DOHH2 (cell line): ENCODE measurements around the gene TMEM88.

Source experiments
- H3F3A ChIP-seq: fragments of 200-600 bp; sonication (generic), shearing (Covaris generic); 2 replicates; pipeline ENCODE4 v1.6.0; 2016; ENCODE audit warnings: antibody characterized with exemption, mild to moderate bottlenecking; ENCODE audit not compliant: control insufficient read depth, insufficient read depth
- H3K27ac ChIP-seq: fragments of 200-600 bp; sonication (generic); 2 replicates; pipeline ENCODE4 v1.5.1; 2014; ENCODE audit warnings: low read depth, mild to moderate bottlenecking, low read length, moderate library complexity
- H3K27me3 ChIP-seq: fragments of 200-600 bp; sonication (generic); 2 replicates; pipeline ENCODE4 v1.6.1; 2014; ENCODE audit warnings: mild to moderate bottlenecking, low read length, mixed read lengths; ENCODE audit not compliant: control insufficient read depth
- H3K36me3 ChIP-seq: fragments of 200-600 bp; sonication (generic); 2 replicates; pipeline ENCODE4 v1.6.1; 2014; ENCODE audit warnings: mild to moderate bottlenecking, low read length, moderate library complexity, mixed read lengths; ENCODE audit not compliant: control insufficient read depth
- H3K4me1 ChIP-seq: fragments of 200-600 bp; sonication (generic); 2 replicates; pipeline ENCODE4 v1.6.1; 2014; ENCODE audit warnings: mild to moderate bottlenecking, low read length, mixed read lengths; ENCODE audit not compliant: control insufficient read depth
- H3K4me2 ChIP-seq: fragments of 200-600 bp; sonication (generic); 2 replicates; pipeline ENCODE4 v1.6.0; 2014; ENCODE audit warnings: mild to moderate bottlenecking, low read length, moderate library complexity
- H3K4me3 ChIP-seq: fragments of 200-600 bp; sonication (generic); 2 replicates; pipeline ENCODE4 v1.5.1; 2014; ENCODE audit warnings: mild to moderate bottlenecking, low read length, mixed read lengths
- H3K79me2 ChIP-seq: fragments of 200-600 bp; sonication (generic); 2 replicates; pipeline ENCODE4 v1.6.1; 2014; ENCODE audit warnings: mild to moderate bottlenecking, low read length, mixed read lengths; ENCODE audit not compliant: control insufficient read depth
- H3K9me2 ChIP-seq: fragments of 200-600 bp; sonication (generic); replicated peaks from 2 replicates; pipeline ENCODE4 v1.6.1; 2014; ENCODE audit warnings: mild to moderate bottlenecking, low read length, mixed read lengths; ENCODE audit not compliant: control insufficient read depth
- H3K9me3 ChIP-seq: fragments of 200-600 bp; sonication (generic); 2 replicates; pipeline ENCODE4 v1.6.1; 2014; ENCODE audit warnings: antibody characterized with exemption, low read length, mixed read lengths; ENCODE audit not compliant: control insufficient read depth, insufficient read depth
- H4K20me1 ChIP-seq: fragments of 200-600 bp; sonication (generic); 2 replicates; pipeline ENCODE4 v1.6.0; 2014; ENCODE audit warnings: low read depth, mild to moderate bottlenecking, antibody characterized with exemption, low read length, moderate library complexity; ENCODE audit not compliant: control insufficient read depth, insufficient read depth
- EZH2phosphoT487 ChIP-seq: fragments of 200-600 bp; sonication (generic); IDR thresholded peaks from 2 replicates; pipeline ENCODE4 v1.6.1; 2017; ENCODE audit warnings: borderline replicate concordance, mild to moderate bottlenecking, antibody characterized with exemption, low read length, moderate library complexity, mixed read lengths
- TF ChIP-seq, protein P1 (sequence below): fragments of 200-600 bp; sonication (generic); IDR thresholded peaks from one replicate; pipeline ENCODE4 v1.5.1; 2014; ENCODE audit warnings: antibody characterized with exemption, mild to moderate bottlenecking, low read depth, low read length; ENCODE audit not compliant: poor library complexity, severe bottlenecking

The TMEM88 gene

DNA sequence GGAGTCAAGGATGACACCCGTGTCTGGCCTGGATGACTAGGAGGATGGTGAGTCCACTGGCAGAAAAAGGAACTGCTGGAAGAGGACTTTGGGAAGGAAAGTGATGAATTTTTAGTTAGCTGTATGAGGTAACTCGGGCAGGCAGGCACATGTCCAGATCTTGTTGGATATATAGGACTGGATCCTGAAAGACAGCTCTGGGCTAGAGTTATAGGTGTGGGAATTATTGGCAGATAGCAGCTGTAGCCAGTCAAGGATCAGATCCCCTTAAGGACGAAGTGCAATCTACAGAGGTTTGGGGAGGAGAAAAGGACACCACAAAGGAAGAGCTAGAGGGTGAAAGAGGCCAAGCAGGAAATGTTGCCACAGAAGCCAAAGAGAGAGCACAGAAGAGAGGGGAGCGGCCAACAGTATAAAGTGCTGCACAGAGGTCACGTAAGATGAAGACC, 13.0 kb downstream of the TMEM88 start:
- peaks cover 15% of the 10 kb centered on the region for H3K79me2 ChIP-seq
- H3K36me3 ChIP-seq: peaks cover 59% of the 10 kb centered on the region
- no peak overlapping the region for H3K4me3 ChIP-seq
- no peak overlapping the region for H3K27ac ChIP-seq
- H3K9me2 ChIP-seq: no peaks in the 10 kb centered on the region
- H4K20me1 ChIP-seq: no peaks in the 10 kb centered on the region
- TF ChIP-seq, protein P1, sequence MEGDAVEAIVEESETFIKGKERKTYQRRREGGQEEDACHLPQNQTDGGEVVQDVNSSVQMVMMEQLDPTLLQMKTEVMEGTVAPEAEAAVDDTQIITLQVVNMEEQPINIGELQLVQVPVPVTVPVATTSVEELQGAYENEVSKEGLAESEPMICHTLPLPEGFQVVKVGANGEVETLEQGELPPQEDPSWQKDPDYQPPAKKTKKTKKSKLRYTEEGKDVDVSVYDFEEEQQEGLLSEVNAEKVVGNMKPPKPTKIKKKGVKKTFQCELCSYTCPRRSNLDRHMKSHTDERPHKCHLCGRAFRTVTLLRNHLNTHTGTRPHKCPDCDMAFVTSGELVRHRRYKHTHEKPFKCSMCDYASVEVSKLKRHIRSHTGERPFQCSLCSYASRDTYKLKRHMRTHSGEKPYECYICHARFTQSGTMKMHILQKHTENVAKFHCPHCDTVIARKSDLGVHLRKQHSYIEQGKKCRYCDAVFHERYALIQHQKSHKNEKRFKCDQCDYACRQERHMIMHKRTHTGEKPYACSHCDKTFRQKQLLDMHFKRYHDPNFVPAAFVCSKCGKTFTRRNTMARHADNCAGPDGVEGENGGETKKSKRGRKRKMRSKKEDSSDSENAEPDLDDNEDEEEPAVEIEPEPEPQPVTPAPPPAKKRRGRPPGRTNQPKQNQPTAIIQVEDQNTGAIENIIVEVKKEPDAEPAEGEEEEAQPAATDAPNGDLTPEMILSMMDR: no peak
- TF ChIP-seq EZH2phosphoT487: no peak
- peaks cover 19% of the 10 kb centered on the region for H3K4me1 ChIP-seq
- peaks cover 16% of the 10 kb centered on the region for H3F3A ChIP-seq
- no peaks in the 10 kb centered on the region for H3K9me3 ChIP-seq
- no peak overlapping the region for H3K4me2 ChIP-seq
- H3K27me3 ChIP-seq: no peaks in the 10 kb centered on the region

DNA sequence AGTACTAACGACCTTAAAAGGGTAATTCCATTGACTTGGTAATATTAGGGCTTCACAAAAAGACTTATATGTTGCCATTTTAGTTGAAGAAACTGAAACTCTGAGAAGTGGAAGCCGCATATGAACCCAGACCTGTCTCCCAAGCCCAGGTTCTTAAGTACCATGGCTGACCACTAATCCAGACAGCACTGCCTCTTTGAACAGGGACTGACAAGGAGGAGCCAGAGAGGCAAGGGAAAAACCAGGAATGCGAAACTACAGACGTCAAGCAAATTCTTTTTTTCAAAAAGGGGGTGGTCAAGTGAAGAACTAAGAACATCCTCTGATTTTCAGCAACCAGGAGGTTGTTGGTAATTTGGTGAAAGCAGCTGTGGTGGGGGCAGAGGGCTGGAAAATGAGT, 18.2 kb downstream of the TMEM88 start:
- H3K36me3 ChIP-seq: peaks cover 66% of the 10 kb centered on the region
- peaks cover 11% of the 10 kb centered on the region for H3K4me1 ChIP-seq
- H3K4me3 ChIP-seq: no peak overlapping the region
- H3K4me2 ChIP-seq: no peak overlapping the region
- H3K79me2 ChIP-seq: peaks cover 7% of the 10 kb centered on the region
- peaks cover 14% of the 10 kb centered on the region; the same call in 1 of the 2 replicates for H3F3A ChIP-seq
- H3K27me3 ChIP-seq: no peaks in the 10 kb centered on the region
- no peaks in the 10 kb centered on the region for H3K9me2 ChIP-seq
- no peaks in the 10 kb centered on the region for H3K9me3 ChIP-seq
- H4K20me1 ChIP-seq: no peaks in the 10 kb centered on the region
- H3K27ac ChIP-seq: no peak overlapping the region
- no peak for TF ChIP-seq EZH2phosphoT487
- TF ChIP-seq, protein P1: no peak

DNA sequence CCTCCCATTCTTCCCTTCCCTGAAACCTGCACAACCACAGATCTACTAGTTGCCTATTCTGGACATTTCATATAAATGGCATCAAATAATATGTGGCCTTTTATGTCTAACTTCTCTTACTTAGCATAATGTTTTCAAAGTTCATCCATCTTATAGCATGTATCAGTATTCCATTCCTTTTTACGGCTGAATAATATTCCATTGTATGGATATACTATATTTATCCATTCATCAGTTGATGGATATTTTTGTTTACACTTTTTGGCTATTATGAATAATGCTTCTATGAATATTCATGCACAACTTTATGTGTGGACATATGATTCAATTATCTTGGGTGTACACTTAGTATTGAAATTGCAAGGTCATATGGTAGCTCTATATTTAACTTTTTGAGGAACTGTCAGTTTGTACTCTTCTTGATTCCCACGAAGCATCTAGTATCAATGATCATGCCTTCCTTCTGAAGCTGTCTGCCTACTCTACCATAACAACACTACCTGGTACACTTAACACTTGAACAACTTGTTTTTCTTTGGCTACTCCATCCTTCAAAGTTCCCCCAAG, 21.0 kb downstream of the TMEM88 start:
- no peaks in the 10 kb centered on the region for H3K27me3 ChIP-seq
- H3K36me3 ChIP-seq: peaks cover 82% of the 10 kb centered on the region
- no peak overlapping the region for H3K27ac ChIP-seq
- no peaks in the 10 kb centered on the region for H4K20me1 ChIP-seq
- no peak overlapping the region for H3K4me3 ChIP-seq
- H3K9me2 ChIP-seq: no peaks in the 10 kb centered on the region
- peaks cover 26% of the 10 kb centered on the region for H3K4me1 ChIP-seq
- H3K4me2 ChIP-seq: no peak overlapping the region
- H3K79me2 ChIP-seq: peaks cover 15% of the 10 kb centered on the region
- no peak for TF ChIP-seq EZH2phosphoT487
- TF ChIP-seq, protein P1: no peak
- no peaks in the 10 kb centered on the region for H3K9me3 ChIP-seq
- H3F3A ChIP-seq: peaks cover 24% of the 10 kb centered on the region
